ENCODE measurements around the gene GDPD1. TPM values are rescaled to one million over a fixed set of nuclear protein-coding genes. Genes with fewer than 3 reads are reported as not detected.
"Not testable (repeated sequence)": the region's sequence is repeated elsewhere in the genome, so short reads cannot be mapped to it uniquely, and the experiment has no call there.

GDPD1 gene
- total and polyA plus RNA-seq, 2 experiments from 2014 or later: 0.40 to 2.3 TPM

- peaks cover 4% of the 10 kb centered on the region; the same call in 1 of the 2 replicates for H3K4me1 ChIP-seq (ENCODE audit: insufficient read depth)
- no peak for TF ChIP-seq EZH2 (IDR thresholded peaks at IDR 0.05; ENCODE audit: insufficient read depth, poor library complexity, severe bottlenecking)
- no peak for TF ChIP-seq EZH2phosphoT487 (IDR thresholded peaks at IDR 0.05; ENCODE audit: insufficient read depth, low read depth)
- no peak overlapping the region for H3K4me2 ChIP-seq (ENCODE audit: unreplicated experiment)
- no peaks in the 10 kb centered on the region for H3K36me3 ChIP-seq (ENCODE audit: low read depth)
- in situ Hi-C loops (cut with MboI): no loop called here
- H3K9me3 ChIP-seq (ENCODE audit: low read depth): no peaks in the 10 kb centered on the region
- peak; percentile 74 for DNase-seq
- no peaks in the 10 kb centered on the region for H4K20me1 ChIP-seq (ENCODE audit: insufficient read depth)
- no peaks in the 10 kb centered on the region for H3K9me2 ChIP-seq (ENCODE audit: insufficient read depth)
- H3F3A ChIP-seq (ENCODE audit: insufficient read depth): no peaks in the 10 kb centered on the region
- H3K27me3 ChIP-seq (replicated peaks; ENCODE audit: insufficient read depth): no peaks in the 10 kb centered on the region
- 2 to 4% methylated on average over 5 of the region's 5 CpGs for WGBS, 2 experiments (ENCODE audit: low coverage in 1 of 2, low lambda C conversion rate in 2 of 2, missing lambda C conversion rate in 2 of 2)
- no peak overlapping the region for H3K27ac ChIP-seq
- H3K4me3 ChIP-seq: no peak overlapping the region
- no peaks in the 10 kb centered on the region for H3K79me2 ChIP-seq (ENCODE audit: insufficient read depth)
- H3K9ac ChIP-seq: no peak overlapping the region
- peak overlapping the region; percentile 59 for H2AFZ ChIP-seq
Observed at GRCh38 chr17:59311051-59311468, 90.7 kb downstream of the GDPD1 start.

- H4K20me1 ChIP-seq (ENCODE audit: insufficient read depth); in situ Hi-C loops (cut with MboI); H3K9me2 ChIP-seq (ENCODE audit: insufficient read depth); DNase-seq; H3K79me2 ChIP-seq (ENCODE audit: insufficient read depth); H3K4me1 ChIP-seq (ENCODE audit: insufficient read depth); H3K4me3 ChIP-seq; H3K27ac ChIP-seq; H3K4me2 ChIP-seq (ENCODE audit: unreplicated experiment); H3K9ac ChIP-seq; H3K9me3 ChIP-seq (ENCODE audit: low read depth); H3K36me3 ChIP-seq (ENCODE audit: low read depth); H2AFZ ChIP-seq; H3F3A ChIP-seq (ENCODE audit: insufficient read depth); H3K27me3 ChIP-seq (replicated peaks; ENCODE audit: insufficient read depth): not testable (repeated sequence)
- WGBS, 2 experiments (ENCODE audit: low coverage in 1 of 2, low lambda C conversion rate in 2 of 2, missing lambda C conversion rate in 2 of 2): 94 to 95% methylated on average over 7 of the region's 7 CpGs
Observed at GRCh38 chr17:59311521-59311920, 91.2 kb downstream of the GDPD1 start.

GRCh38 chr17:59315866-59316265, 95.6 kb downstream of the GDPD1 start:
- Histone ChIP-seq H3K9me3 (ENCODE audit: low read depth) (no peaks in the 10 kb centered on the region), H3K4me2 (ENCODE audit: unreplicated experiment) (no peak overlapping the region), H3K4me3 (no peak overlapping the region), H3K4me1 (ENCODE audit: insufficient read depth) (peaks cover 4% of the 10 kb centered on the region; the same call in 1 of the 2 replicates), H2AFZ (no peak overlapping the region), H3F3A (ENCODE audit: insufficient read depth) (no peaks in the 10 kb centered on the region), H4K20me1 (ENCODE audit: insufficient read depth) (no peaks in the 10 kb centered on the region), H3K36me3 (ENCODE audit: low read depth) (no peaks in the 10 kb centered on the region), H3K9ac (no peak overlapping the region), H3K27me3 (replicated peaks; ENCODE audit: insufficient read depth) (no peaks in the 10 kb centered on the region), H3K9me2 (ENCODE audit: insufficient read depth) (no peaks in the 10 kb centered on the region), H3K79me2 (ENCODE audit: insufficient read depth) (no peaks in the 10 kb centered on the region), H3K27ac (no peak overlapping the region)
- no peak for DNase-seq
- WGBS, 2 experiments (ENCODE audit: low coverage in 1 of 2, low lambda C conversion rate in 2 of 2, missing lambda C conversion rate in 2 of 2): 69 to 70% methylated on average over 4 of the region's 4 CpGs
- in situ Hi-C loops (cut with MboI): no loop called here
- TF ChIP-seq EZH2 (IDR thresholded peaks at IDR 0.05; ENCODE audit: insufficient read depth, poor library complexity, severe bottlenecking): no peak
- TF ChIP-seq EZH2phosphoT487 (IDR thresholded peaks at IDR 0.05; ENCODE audit: insufficient read depth, low read depth): no peak

Small RNA genes lying within 50 kb of the gene (small RNA-seq; reads per million reads assigned to genes)
- not detected for gene RF00019 (ENCODE audit: low read depth, low replicate concordance)
- gene SNRPGP17 (ENCODE audit: low read depth, low replicate concordance): not detected

Other genes with a start within 250 kb of the GDPD1 start
- 23.7 and 25.2 TPM in 2 replicates for gene TRIM37, start 113.6 kb upstream of the GDPD1 start, total RNA-seq (2014; rRNA removed; shearing (Covaris generic))
- 17.1 TPM in 2 replicates for gene TRIM37, start 113.6 kb upstream of the GDPD1 start, polyA plus RNA-seq (2016; fragmentation: Nextera tagmentation; extraction: Ambion mirVana)
- gene SKA2, start 65.3 kb upstream of the GDPD1 start, total RNA-seq (2014; rRNA removed; shearing (Covaris generic)): 24.8 and 44.4 TPM in 2 replicates
- gene SKA2, start 65.3 kb upstream of the GDPD1 start, polyA plus RNA-seq (2016; fragmentation: Nextera tagmentation; extraction: Ambion mirVana): 39.3 and 39.9 TPM in 2 replicates
- gene PRR11, start 64.8 kb upstream of the GDPD1 start, total RNA-seq (2014; rRNA removed; shearing (Covaris generic)): 5.9 and 6.4 TPM in 2 replicates
- 15.0 and 15.4 TPM in 2 replicates for gene PRR11, start 64.8 kb upstream of the GDPD1 start, polyA plus RNA-seq (2016; fragmentation: Nextera tagmentation; extraction: Ambion mirVana)
- gene SMG8, start 10.5 kb upstream of the GDPD1 start, total RNA-seq (2014; rRNA removed; shearing (Covaris generic)): 19.7 and 21.1 TPM in 2 replicates
- gene SMG8, start 10.5 kb upstream of the GDPD1 start, polyA plus RNA-seq (2016; fragmentation: Nextera tagmentation; extraction: Ambion mirVana): 14.6 and 14.7 TPM in 2 replicates
- gene YPEL2, start 111.1 kb downstream of the GDPD1 start, total RNA-seq (2014; rRNA removed; shearing (Covaris generic)): 5.8 and 6.6 TPM in 2 replicates
- gene YPEL2, start 111.1 kb downstream of the GDPD1 start, polyA plus RNA-seq (2016; fragmentation: Nextera tagmentation; extraction: Ambion mirVana): 9.0 and 9.6 TPM in 2 replicates